ENCODE results near the gene NGFR.

NGFR gene

DNA sequence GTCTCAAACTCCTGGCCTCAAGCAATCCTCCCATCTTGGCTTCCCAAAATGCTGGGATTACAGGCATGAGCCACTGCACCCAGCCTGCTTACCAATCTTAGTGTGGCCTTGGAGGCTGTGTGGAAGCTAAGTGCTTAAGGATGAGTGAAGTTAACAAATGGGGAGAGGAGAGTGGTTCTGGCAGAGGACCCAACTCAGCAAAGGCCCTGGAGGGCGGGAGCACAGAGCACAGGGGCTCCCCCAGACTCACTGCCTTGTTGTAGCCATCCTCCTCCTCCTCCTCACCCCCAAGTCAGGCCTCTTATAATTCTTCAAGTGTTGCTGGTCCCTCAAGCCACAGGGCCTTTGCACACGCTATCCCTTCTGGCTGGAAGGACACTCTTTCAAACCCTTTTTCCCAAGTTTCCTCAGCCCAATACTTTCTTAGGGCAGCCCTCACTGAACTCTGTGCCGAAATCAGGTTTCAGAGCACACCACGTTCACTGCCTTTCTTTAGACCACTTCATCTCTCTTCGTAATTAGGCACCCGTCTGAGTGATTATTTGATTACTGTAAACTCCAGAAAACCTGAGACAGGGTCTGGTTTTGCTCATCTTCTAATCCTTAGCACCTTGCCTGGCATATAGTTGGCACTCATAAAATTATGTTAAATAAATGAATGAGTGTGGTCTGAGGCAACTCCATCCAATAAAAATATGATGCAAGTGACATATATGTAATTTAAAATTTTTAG, 23.4 kb downstream of the NGFR start:
- DNase-seq = no peak

DNA sequence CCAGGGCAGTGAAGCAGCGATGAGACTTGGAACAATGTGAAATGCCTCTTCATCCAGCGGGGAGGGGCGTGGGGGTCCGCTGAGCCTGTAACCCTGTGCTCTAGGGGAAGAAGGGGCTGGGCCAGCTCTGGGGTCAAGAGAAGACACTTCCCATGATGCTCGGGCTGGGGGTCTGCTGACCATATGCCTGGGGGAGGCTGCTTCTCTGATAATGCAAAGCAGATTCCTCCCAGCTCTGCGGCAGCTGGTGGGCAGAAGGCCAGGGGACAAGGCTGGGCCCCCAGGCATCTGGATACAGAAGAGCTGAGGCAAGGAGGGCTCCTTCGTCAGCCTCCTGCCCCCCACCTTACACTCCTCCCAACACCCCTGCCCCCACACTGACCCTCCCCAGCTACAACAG, 24.7 kb downstream of the NGFR start:
- DNase-seq = peak; percentile 31

DNA sequence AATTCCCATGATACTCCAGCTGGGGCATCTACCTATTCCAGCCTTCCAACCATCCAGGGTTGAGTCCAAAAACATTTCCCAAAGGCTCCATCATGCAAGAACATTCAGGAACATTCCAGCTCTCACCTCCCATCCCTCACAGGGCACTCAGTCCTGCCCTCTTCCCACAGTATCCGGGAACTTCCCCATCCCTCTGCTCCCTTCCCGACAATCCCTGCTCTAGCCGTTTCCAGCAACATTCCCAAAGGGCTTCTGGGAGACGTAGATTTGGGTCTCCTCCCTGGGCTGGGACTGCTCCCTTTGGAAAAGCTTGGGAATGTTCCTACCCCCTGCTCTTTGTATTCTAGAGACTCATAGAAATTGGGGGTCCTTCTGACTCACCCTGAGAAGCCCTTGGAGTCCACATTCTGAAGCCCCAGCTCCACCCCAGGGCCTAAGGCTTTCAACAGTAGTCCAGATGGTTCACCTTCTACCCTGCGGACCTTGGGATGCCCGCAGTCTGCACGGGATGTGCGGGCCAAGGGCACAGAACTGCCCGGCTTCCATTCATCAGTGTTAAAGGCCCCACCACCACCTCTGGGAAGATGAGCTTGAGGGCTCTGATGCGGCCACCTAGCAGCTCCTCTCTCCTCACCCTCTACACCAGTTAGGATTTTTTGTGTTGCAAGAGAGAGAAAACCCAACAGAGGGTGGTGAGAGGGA, 25.4 kb downstream of the NGFR start:
- DNase-seq = no peak

DNA sequence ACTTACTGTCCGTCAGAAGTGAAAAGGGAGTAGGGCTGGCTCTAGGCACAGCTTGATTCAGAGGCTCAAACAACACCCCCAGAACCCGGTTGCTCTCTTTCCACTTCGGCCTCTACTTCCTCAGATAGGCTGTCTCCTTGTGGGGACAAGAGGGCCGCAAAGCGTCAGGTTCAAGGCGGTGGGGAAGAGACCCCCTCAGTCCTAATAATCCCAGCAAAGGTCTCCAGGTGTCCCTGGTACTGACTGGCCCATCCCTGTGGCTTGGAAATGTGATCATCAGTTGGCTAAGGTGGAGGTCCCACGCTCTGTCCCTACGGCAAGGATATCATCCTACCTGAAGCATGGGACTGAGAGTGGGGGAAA, 26.0 kb downstream of the NGFR start:
- DNase-seq = no peak

DNA sequence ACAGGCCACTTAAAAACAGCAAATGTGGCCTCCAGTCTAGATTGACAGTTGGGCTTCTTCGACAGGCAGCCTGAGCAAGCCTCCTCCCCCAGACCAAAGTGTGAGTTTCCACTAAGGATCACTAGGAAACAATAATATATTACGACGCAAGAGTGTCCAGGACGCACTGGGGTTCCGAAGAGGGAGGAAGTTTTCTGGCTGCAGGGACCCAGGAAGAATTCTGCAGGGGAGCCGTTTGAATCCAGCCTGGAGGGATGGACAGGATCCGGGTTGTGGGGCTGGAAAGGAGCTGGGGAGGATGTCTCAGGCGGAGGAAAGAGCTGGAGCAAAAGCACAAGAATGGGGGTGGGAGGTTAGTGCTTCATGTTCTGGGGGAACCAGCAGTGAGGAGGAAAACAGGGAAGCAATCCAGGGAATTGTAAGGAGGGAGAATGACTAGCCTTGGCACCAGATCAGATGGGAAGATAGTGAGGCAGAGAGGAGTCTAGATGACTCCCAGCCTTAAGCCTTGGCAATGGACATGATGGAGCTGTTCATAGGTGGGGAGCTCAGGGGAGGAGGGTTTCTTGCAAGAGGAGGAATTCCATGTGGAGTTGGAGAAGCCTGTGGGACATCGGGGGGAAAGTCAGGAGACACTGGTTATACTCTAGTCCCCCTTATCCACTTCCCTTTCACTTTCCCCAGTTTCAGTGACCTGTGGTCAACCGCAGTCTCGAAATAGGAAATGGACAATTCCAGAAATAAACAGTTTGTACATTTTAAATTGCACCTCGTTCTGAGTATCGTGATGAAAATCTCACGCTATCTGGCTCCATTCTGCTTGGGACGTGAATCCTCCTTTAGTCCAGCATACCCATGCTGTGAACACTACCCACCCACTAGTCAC, 26.6 kb downstream of the NGFR start:
- no peak for DNase-seq

DNA sequence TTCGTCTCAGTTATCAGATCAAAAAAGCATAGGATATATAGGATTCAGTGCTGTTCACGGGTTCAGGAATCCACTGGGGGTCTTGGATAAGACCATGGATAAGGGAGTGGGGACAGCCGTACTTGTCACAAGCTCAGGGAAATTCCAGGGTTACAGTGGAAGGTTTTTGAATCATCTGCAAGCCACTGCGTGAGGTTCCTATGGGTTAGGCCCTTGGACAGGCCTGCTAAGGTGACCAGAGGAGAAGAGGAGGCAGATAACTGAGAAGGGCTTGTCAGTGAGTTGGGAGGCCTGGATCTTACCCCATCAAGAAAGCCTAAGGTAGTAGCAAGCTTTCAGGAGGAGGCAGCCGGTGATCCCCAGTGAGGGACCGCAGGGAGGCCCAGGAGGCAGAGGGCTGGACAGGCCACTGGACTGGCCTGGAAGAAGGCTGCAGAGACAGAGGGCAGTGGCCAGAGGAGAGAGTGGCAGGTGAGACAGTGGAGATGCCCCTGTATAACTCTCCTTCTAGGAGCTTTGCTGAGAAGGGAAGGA, 27.3 kb downstream of the NGFR start:
- no peak for DNase-seq

DNA sequence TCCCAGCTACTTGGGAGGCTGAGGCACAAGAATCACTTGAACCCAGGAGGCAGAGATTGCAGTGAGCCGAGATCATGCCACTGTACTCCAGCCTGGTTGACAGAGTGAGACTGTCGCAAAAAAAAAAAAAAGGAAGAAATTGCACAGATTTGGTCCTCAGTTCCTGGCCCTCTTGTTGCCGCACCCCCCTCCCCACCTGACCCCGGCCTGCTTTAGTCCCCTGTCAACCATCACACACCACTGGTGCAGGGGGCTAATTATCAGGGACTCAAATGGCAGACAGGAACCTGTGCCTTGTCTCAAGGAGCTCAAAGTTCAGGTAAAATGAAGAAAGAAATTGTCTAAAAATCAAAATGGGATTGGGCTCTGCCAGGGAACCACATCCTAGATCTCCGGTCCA, 28.1 kb downstream of the NGFR start:
- DNase-seq = no peak

DNA sequence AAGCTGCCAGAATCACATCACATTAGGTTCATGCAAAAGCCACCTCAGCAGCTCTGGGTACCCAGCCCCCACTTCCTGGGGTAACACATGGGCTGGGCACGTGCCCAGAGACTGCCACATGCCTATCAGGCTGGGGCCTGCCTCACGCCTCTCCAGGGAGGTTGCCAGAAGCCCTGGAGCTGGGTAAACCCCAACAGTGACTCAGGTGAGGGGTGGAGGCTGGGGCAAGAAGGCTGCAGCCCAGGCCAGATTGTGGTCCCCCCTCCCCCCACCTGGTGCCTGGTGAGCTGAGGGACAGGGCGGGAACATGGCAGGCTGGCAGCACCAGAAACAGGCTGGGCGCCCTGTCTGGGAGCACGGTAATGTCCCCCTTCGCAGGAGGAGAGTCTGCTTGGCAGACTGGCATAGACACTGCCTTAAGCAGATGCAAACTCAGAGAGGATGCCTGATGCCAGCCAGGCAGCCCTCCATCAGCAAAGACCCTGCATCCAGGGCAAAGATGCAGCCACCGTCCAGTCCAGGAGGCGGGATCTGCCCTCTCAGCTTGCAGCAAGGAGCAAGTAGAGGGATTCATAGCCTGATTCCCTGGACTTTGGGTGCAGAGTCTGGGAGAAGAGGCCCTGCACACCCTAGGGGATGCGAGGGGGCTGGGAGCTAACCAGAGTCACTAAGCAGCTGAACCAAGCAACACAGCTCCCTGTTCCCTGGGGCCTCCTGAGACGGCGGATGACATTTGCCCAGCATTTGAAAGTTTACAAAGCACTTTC, 28.8 kb downstream of the NGFR start:
- DNase-seq = peak; percentile 95

DNA sequence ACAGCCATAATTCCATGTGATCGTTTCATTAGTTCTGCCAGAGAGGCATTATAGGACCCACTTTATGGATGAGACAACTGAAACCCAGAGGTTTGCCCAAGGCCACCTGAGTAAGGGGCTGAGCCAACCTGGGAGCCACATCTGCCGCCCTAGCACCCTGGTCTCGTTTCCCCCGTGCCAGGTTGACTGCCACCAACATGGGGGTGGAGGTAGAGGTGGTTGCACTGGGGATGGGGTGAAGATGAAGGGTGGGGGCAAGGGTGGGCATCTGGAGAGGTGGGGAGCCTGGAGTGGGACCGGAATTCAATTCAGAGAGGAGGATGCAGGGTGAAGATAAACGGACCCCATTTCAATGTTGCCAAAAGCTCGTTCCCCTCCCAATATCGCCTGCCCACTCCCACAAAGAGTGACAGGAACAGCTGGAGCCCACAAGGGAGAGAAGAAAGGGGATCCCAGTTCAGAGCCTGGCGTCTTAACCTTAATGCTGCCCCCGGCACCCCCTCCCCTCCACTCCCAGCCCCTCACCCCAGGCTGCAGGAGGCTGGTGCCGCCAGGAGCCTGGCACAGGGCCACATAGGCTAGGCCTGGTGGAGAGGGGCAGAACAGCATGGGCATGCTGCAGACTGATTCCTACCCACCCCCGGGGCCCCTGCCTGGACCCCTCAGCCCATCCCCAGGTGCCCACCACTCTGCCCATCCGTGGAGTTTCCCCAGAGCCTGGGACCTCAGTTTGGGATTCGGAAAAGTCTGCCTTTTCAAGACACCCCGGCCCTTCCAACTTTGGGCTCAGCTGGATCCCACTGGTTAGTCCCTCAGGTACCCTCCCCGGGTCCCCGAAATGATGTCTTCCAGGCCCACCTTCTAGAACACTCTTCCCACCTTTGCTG, 29.6 kb downstream of the NGFR start:
- peak; percentile 45 for DNase-seq

DNA sequence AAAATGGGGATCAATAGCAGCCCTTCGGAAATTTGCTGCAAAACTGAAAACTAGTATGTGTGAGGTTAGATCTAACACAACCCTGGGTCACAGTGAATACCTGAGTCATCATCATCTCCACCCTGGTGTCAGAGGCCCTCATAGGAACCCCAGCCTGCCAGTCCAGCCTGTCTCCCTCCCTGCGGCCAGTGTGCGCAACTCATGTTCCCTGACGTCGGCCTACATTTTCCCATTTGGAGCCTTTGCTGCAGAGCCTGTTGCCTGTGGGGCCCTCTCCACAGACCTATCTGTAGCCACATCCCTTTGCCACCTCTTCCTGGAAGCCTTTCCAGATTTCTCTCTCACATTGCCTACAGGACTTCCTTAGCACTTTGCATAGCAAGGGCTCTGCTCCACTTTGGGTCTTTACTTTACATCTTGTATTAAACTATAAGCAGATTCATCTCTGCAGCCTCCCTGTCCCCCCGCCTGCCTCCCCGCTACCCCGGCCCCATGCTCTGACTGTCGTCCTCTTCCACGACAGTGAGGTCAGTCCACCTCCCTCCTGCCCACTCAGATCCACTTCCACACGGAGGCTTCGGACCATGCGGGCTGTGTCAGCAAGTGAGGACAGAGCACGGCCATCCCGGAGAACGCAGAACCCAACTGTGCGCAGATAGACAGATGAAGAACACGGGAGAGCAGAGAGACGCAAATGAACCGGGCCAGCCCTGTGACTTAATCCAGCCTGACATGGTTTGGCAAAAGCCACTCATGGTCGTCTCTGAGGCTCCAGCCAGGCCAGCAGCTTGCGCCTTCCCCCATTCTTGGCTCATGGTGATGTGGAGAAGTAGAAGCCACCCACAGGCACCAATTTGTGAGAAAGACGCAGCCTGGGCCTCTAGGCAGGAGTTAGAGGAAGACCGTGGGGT, 31.0 kb downstream of the NGFR start:
- no peak for DNase-seq

DNA sequence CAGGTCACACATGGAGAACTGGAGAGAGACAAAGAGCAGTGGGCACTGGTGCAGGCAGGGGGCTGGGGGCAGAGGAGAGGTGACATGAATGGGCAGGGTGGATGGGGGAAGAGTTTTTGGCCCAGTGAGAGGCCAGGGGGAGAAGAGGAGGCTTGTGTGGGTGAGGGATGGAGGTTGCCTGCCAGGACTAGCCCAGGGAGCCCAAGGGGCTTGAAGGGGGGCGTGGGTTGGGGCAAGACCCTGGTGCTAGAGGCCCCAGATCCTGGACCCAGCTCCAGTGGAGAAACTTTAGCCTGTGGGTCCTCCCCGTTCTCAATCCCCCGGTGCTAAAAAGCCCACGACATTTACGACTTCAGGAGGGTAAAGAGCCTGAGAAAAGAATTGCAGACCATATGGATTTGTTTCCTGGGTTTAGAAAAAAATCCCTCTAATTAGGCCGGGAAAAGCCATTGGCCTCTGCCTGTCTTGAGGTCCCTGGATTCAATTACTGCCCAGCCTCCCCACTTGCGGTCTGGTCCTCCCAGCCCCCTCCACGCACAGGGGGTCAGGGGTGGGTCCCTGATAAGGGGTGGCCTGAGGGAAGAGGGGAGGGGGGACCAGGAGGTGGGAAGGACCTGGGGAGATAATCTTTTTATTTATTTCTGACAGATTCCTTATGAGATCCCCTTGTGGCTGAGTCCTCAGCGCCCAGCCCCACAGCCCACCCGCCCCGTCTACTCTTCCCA, 33.0 kb downstream of the NGFR start:
- no peak for DNase-seq

DNA sequence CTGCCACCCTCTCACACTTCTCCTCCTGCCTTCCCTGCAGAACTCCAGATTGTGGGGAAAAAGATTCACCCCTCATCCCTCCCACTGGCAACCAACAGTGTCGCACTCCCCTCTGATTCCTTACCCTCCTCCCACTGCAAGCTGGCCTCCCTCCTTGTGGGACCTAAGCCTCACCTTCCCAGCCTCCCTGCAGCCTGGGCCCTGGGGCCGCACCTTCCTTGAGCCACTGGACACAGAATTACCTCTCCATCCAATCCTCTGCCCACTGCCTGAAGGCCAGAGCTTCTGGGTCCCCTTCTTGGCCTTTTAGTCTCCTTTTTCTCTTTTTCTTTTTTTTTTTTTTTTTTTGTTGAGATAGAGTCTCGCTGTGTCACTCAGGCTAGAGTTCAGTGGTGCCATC, 33.9 kb downstream of the NGFR start:
- no peak for DNase-seq

DNA sequence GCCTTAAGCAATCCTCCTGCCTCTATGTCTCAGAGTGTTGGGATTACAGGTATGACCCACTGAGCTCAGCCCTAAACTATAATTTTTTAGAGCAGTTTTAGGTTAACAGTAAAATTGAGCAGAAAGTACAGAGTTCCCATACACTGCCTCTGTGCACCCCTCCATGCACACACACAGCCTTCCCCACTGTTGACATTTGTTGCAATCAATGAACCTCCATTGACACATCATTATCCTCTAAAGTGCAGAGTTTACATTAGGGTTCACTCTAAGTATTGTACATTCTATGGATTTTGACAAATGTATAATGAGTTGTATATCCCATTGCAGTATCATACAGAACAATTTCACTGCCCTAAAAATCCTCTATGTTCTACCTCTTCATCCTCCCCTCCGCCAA, 35.0 kb downstream of the NGFR start:
- no peak for DNase-seq

DNA sequence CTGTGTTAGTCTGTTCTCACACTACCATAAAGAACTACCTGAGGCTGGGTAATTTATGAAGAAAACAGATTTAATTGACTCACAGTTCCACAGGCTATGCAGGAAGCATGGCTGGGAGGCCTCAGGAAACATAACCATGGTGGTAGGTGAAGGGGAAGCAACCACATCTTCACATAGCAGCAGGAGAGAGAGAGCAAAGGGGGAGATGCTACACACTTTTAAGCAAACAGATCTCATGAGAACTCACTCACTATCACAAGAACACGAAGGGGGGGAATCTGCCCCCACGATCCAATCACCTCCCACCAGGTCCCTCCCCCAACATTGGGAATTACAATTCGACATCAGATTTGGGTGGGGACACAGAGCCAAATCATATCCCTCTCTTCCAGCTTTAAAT, 48.8 kb downstream of the NGFR start:
- DNase-seq = no peak

DNA sequence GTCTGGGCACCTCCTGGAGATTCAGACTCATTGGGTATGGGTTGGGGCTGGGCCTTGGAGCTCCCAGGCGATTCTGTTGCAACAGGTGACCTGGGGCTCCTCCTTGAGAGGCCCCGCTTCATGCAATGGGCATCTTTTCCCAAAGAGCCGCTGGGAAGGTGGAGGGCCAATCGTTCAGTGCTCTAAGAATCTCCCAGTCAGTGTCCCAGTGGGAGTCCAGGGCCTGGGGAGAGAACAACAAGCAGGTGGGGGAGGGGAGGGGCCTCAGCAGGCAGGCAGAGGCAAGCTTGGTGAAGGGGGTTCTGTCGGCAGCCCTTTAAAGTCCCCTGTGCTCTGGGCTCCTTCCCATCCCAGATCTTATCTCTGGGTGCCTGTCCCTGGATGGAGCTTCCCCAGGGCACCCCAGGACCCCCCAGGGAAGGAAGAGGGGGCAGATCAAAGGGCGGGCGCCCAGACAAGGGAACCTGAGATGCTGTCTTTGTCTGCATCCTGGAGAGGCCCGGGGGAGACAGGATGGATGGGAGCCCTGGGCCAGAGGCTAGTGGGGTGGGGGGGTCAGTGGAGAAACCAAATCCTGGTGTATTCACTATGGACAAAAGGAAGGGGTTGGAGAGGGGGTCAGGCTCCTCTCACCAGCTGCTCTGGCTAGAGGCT, 50.0 kb downstream of the NGFR start:
- no peak for DNase-seq

DNA sequence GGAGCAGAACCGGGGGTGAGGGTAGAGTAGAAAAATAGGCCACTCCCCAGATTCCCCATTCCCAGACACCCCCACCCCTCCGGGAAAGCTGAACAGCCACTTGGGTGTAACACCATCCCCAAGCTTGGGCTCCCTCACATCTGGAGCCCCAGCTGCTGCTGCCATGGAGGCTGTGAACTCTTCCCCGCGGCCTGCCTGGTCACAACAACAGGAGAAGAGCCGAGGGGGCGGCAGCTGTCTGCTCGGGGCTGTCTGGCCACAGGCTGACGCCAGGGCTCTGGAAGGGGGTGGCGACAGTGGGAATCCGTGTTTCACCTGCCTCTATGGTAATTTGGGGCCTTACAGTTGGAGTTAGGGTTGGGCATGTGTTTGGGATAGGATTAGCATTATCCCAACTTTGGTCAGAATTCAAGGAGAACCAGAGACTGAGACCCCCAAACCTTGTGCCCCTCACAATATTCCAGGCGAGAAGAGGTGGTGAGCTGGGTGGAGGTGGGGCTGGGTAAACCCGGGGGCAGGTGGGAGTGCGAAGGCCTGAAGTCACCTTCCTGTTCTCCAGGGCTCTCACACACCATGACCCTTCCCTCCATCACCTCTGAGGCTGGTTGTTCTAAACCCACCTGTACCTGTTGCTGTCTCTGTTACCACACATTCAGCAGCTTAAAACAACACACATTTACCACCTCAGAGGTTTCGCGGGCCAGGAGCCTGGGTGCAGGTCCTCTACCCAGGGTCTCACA, 50.9 kb downstream of the NGFR start:
- DNase-seq = no peak

DNA sequence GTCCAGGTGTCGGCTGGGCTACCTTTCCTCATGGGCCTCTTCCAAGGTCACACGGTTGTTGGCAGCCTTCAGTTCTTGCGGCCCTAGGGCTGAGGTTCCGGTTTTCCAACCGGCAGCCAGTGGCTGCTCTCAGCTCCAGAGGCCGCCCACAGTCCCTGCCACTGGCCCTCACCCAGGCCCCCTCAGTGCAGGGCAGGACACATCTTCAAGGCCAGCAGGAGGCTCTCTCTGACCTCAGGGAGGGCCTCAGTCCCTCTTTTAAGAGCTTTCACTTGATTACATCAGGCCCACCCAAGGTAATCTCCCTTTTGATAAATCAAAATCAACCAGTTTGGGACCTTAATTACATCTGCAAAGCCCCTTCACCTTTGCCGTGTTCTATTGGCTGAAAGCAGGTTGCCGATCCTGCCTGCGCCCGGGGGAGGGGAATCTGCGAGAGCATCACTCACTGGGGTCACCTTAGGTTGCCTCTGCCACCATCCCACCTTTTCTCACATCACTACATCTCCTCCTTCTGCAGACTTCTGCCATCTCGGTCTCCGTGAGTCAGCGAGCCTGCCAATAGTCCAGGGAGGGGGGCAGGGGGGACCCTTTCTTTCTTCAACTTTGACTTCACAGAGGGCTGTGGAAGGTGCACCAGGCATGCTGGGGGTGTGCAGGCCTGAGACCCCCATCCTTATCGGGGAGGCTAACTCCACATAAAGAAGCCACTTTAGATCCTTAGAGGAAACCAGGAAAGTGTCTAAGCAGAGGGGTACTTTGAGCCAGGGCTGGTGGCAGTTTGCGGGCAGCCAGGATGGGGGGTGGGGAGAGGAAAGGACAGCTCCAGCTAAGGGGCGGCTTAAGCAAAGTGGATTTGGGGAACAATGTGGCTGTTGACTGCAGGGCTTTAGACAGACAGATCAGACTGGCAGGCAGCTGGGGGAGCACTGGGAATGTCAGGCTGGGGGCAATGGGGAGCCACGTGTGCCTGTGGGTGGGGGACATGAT, 51.7 kb downstream of the NGFR start:
- no peak for DNase-seq
